ENCODE data around the gene ZMIZ1.

DNA sequence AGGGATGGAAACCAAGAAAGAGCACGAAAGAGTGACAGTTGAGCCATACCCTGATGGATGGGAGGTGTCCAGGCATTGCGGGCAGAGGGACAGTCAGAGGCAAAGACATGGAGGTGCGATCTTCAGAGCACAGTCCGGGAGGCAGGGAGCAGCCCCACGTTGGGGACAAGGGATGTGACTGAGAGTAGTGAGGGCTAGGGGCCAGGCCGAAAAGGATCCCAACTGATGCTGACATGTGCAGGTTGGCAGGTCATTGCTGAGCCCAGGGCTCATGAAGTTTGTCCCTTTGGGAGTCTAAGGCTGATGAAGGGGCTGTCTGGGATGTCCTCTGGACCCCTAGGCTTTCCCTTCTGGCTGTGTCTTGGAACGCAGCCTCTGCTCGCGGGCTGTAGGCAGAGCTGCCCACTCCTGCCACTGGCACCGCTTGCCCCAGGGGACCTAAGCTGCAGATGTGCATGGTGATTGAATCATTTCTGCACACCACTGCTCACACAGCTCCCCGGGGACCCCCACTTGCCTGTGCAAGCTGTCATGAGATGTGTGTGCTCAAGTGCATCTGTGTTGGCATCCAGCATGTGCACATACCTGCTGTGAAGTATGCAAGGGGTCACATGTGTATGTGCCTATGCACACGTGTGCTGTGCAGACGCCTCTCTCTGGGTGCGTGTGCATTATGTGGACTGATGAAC, 125.1 kb downstream of the ZMIZ1 start:
- TF ChIP-seq, protein P1, sequence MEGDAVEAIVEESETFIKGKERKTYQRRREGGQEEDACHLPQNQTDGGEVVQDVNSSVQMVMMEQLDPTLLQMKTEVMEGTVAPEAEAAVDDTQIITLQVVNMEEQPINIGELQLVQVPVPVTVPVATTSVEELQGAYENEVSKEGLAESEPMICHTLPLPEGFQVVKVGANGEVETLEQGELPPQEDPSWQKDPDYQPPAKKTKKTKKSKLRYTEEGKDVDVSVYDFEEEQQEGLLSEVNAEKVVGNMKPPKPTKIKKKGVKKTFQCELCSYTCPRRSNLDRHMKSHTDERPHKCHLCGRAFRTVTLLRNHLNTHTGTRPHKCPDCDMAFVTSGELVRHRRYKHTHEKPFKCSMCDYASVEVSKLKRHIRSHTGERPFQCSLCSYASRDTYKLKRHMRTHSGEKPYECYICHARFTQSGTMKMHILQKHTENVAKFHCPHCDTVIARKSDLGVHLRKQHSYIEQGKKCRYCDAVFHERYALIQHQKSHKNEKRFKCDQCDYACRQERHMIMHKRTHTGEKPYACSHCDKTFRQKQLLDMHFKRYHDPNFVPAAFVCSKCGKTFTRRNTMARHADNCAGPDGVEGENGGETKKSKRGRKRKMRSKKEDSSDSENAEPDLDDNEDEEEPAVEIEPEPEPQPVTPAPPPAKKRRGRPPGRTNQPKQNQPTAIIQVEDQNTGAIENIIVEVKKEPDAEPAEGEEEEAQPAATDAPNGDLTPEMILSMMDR (IDR thresholded peaks at IDR 0.05) = no peak
- TF ChIP-seq, protein P2, sequence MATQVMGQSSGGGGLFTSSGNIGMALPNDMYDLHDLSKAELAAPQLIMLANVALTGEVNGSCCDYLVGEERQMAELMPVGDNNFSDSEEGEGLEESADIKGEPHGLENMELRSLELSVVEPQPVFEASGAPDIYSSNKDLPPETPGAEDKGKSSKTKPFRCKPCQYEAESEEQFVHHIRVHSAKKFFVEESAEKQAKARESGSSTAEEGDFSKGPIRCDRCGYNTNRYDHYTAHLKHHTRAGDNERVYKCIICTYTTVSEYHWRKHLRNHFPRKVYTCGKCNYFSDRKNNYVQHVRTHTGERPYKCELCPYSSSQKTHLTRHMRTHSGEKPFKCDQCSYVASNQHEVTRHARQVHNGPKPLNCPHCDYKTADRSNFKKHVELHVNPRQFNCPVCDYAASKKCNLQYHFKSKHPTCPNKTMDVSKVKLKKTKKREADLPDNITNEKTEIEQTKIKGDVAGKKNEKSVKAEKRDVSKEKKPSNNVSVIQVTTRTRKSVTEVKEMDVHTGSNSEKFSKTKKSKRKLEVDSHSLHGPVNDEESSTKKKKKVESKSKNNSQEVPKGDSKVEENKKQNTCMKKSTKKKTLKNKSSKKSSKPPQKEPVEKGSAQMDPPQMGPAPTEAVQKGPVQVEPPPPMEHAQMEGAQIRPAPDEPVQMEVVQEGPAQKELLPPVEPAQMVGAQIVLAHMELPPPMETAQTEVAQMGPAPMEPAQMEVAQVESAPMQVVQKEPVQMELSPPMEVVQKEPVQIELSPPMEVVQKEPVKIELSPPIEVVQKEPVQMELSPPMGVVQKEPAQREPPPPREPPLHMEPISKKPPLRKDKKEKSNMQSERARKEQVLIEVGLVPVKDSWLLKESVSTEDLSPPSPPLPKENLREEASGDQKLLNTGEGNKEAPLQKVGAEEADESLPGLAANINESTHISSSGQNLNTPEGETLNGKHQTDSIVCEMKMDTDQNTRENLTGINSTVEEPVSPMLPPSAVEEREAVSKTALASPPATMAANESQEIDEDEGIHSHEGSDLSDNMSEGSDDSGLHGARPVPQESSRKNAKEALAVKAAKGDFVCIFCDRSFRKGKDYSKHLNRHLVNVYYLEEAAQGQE (IDR thresholded peaks at IDR 0.05; ENCODE audit: insufficient read depth in 1 of 2, low read depth in 2 of 2, low read length in 1 of 2) = no peak
- TF ChIP-seq POLR2AphosphoS5 (IDR thresholded peaks at IDR 0.05; ENCODE audit: low read depth, low read length) = no peak
